Measurements from ENCODE around the gene ITGA2. TPM values are rescaled to one million over a fixed set of nuclear protein-coding genes. Genes with fewer than 3 reads are reported as not detected.

Gene ITGA2
- total RNA-seq, 2 experiments from 2014 or later, result 2.2 to 2.3 TPM

- CTCF ChIA-PET, result no interaction called here
- POLR2A ChIA-PET, result no interaction called here
- no peak for DNase-seq
- Mint-ChIP-seq H3K4me3 (no peak overlapping the region), H3K36me3 (no peaks in the 10 kb centered on the region), H3K27me3 (peaks cover 2% of the 10 kb centered on the region), H3K4me1 (ENCODE audit: low read depth) (no peaks in the 10 kb centered on the region), H3K9me3 (peaks cover 2% of the 10 kb centered on the region), H3K27ac (no peak overlapping the region)
- intact Hi-C loops (cut with micrococcal nuclease), result no loop called here
Measured at GRCh38 chr5:53127107-53127506, 138.0 kb downstream of the ITGA2 start.

GRCh38 chr5:53128481-53128880 lies 139.3 kb downstream of the ITGA2 start:
- Mint-ChIP-seq H3K4me1 (ENCODE audit: low read depth) (no peaks in the 10 kb centered on the region), H3K27me3 (peaks cover 2% of the 10 kb centered on the region), H3K9me3 (peaks cover 2% of the 10 kb centered on the region), H3K36me3 (no peaks in the 10 kb centered on the region), H3K4me3 (no peak overlapping the region), H3K27ac (no peak overlapping the region)
- CTCF ChIA-PET, result no interaction called here
- POLR2A ChIA-PET, result no interaction called here
- no peak for DNase-seq
- intact Hi-C loops (cut with micrococcal nuclease), result no loop called here

- no peak overlapping the region for H3K4me3 Mint-ChIP-seq
- POLR2A ChIA-PET, result no interaction called here
- no peak overlapping the region for H3K27ac Mint-ChIP-seq
- peaks cover 2% of the 10 kb centered on the region for H3K27me3 Mint-ChIP-seq
- no peaks in the 10 kb centered on the region for H3K36me3 Mint-ChIP-seq
- peaks cover 2% of the 10 kb centered on the region for H3K9me3 Mint-ChIP-seq
- H3K4me1 Mint-ChIP-seq (ENCODE audit: low read depth), result no peaks in the 10 kb centered on the region
- CTCF ChIA-PET, result no interaction called here
- intact Hi-C loops (cut with micrococcal nuclease), result no loop called here
- no peak for DNase-seq
Measured at GRCh38 chr5:53130266-53130665, 141.1 kb downstream of the ITGA2 start.

- no peaks in the 10 kb centered on the region for H3K36me3 Mint-ChIP-seq
- H3K4me3 Mint-ChIP-seq, result no peak overlapping the region
- H3K4me1 Mint-ChIP-seq (ENCODE audit: low read depth), result no peaks in the 10 kb centered on the region
Measured at GRCh38 chr5:53133020-53133419, 143.9 kb downstream of the ITGA2 start.

More at GRCh38 chr5:53133020-53133419, 143.9 kb downstream of the ITGA2 start:
- POLR2A ChIA-PET, result interaction anchor here (0.5 kb wide), 1 partner anchor 1179 kb away, joined by 4 read pairs; no protein-coding TSS in a partner anchor
- no peaks in the 10 kb centered on the region for H3K27me3 Mint-ChIP-seq
- H3K27ac Mint-ChIP-seq, result no peak overlapping the region
- peaks cover 2% of the 10 kb centered on the region for H3K9me3 Mint-ChIP-seq
- CTCF ChIA-PET, result interaction anchor here (0.9 kb wide), 1 partner anchor 20 kb away, joined by 3 read pairs; no protein-coding TSS in a partner anchor
- intact Hi-C loops (cut with micrococcal nuclease), result no loop called here
- DNase-seq, result no peak

Other genes starting within 250 kb of the ITGA2 start
- gene ITGA1, start 201.4 kb upstream of the ITGA2 start, total RNA-seq, result 1 to 10 TPM in 1 of 2 experiments, under 1 TPM in 1; 0.62 to 1.3 TPM
- gene PELO, start 201.4 kb upstream of the ITGA2 start, total RNA-seq, result 10 to 100 TPM; 15.1 to 16.2 TPM
- 10 to 100 TPM; 20.7 to 21.6 TPM for gene MOCS2, start 120.4 kb downstream of the ITGA2 start, total RNA-seq

All from activated CD4-positive, alpha-beta memory T cell treated with anti-CD3 and anti-CD28 coated beads for 36 hours (primary cell).